ENCODE results near the gene THOC5.
"Not testable (repeated sequence)": the region's sequence is repeated elsewhere in the genome, so short reads cannot be mapped to it uniquely, and the experiment has no call there.

DNA sequence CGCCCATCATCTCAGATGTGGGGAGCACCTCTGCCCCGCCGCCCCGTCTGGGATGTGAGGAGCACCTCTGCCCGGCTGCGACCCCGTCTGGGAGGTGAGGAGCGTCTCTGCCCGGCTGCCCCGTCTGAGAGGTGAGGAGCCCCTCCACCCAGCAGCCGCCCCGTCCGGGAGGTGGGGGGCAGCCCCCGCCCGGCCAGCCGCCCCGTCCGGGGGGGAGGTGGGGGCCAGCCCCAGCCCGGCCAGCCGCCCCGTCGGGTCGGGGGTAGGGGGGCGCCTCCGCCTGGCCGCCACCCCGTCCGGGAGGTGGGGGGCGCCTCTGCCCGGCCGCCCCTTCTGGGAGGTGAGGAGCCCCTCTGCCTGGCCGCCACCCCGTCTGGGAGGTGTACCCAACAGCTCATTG is 1.2 kb downstream of the THOC5 start:
- TF ChIP-seq HOXA7 (CRISPR knock-in tag; IDR thresholded peaks at IDR 0.05; ENCODE audit: borderline replicate concordance); TRIM28 (IDR thresholded peaks at IDR 0.05; ENCODE audit: borderline replicate concordance, low read length): not testable (repeated sequence)

Data from HEK293 (cell line).